Measurements from ENCODE around the gene GAR1. TPM values are rescaled to one million over a fixed set of nuclear protein-coding genes. Genes with fewer than 3 reads are reported as not detected.
A peak's percentile ranks its signal among the peaks of the same experiment; 100 is the strongest.
"Not testable (repeated sequence)": the region's sequence is repeated elsewhere in the genome, so short reads cannot be mapped to it uniquely, and the experiment has no call there.

GAR1 gene
- total RNA-seq (1 to 10 TPM; 4.4 to 8.6 (median 5.4) TPM), polyA plus RNA-seq (10 to 100 TPM; 21.3 to 37.4 (median 27.0) TPM)

- no peaks in the 10 kb centered on the region for H3K9me3 ChIP-seq
- peak within 1 kb of the TSS; percentile 65 to 83 (median 80) for H3K4me3 ChIP-seq
- intact Hi-C loops (cut with DNase I), result loop anchor here (1.0 to 10.0 kb wide), 6 partner anchors 85 to 1191 kb away; partner anchors contain the start of genes CASP6, ELOVL6, MCUB and PLA2G12A
- H3K27me3 ChIP-seq, result no peaks in the 10 kb centered on the region
- peaks cover 0 to 18% (median 2%) of the 10 kb centered on the region in 4 donors for H3K36me3 ChIP-seq
- peaks cover 0 to 17% (median 14%) of the 10 kb centered on the region in 4 donors for H3K4me1 ChIP-seq
- TF ChIP-seq EP300 (IDR thresholded peaks at IDR 0.05), result no peak
- TF ChIP-seq, protein P1, sequence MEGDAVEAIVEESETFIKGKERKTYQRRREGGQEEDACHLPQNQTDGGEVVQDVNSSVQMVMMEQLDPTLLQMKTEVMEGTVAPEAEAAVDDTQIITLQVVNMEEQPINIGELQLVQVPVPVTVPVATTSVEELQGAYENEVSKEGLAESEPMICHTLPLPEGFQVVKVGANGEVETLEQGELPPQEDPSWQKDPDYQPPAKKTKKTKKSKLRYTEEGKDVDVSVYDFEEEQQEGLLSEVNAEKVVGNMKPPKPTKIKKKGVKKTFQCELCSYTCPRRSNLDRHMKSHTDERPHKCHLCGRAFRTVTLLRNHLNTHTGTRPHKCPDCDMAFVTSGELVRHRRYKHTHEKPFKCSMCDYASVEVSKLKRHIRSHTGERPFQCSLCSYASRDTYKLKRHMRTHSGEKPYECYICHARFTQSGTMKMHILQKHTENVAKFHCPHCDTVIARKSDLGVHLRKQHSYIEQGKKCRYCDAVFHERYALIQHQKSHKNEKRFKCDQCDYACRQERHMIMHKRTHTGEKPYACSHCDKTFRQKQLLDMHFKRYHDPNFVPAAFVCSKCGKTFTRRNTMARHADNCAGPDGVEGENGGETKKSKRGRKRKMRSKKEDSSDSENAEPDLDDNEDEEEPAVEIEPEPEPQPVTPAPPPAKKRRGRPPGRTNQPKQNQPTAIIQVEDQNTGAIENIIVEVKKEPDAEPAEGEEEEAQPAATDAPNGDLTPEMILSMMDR (IDR thresholded peaks at IDR 0.05), result no peak
- peak; percentile 54 to 70 (median 65) for TF ChIP-seq POLR2AphosphoS5 (IDR thresholded peaks at IDR 0.05)
- TF ChIP-seq POLR2A (IDR thresholded peaks at IDR 0.05), result peak in 1 of 2 donors; percentile 71
- 0% methylated on average over 53 of the region's 53 CpGs for WGBS, 2 donors
- DNase-seq, result peak; percentile 94
- H3K27ac ChIP-seq, result peak within 1 kb of the TSS; percentile 80 to 91 (median 86)
Observed at GRCh38 chr4:109815151-109816081, at the start of gene GAR1. GAR1 (plus strand) TSS chr4:109815762; CDS start chr4:109816165, 403 bp downstream.

- WGBS, 2 donors, result 82 to 83% methylated on average over 2 of the region's 2 CpGs
Observed at GRCh38 chr4:109782092-109782491, 33.5 kb upstream of the GAR1 start.

GRCh38 chr4:109786846-109787245 is 28.7 kb upstream of the GAR1 start:
- TF ChIP-seq, protein P1 (IDR thresholded peaks at IDR 0.05), result no peak
- TF ChIP-seq POLR2AphosphoS5 (IDR thresholded peaks at IDR 0.05), result no peak
- TF ChIP-seq POLR2A (IDR thresholded peaks at IDR 0.05), result no peak
- no peak for TF ChIP-seq EP300 (IDR thresholded peaks at IDR 0.05)
- intact Hi-C loops (cut with DNase I), result no loop called here
- no peaks in the 10 kb centered on the region for H3K27me3 ChIP-seq
- H3K27ac ChIP-seq, result no peak overlapping the region
- DNase-seq, result no peak
- H3K4me3 ChIP-seq, result no peak overlapping the region
- no peaks in the 10 kb centered on the region for H3K4me1 ChIP-seq
- no peaks in the 10 kb centered on the region for H3K36me3 ChIP-seq
- 94 to 95% methylated on average over 1 of the region's 1 CpG for WGBS, 2 donors
- H3K9me3 ChIP-seq, result no peaks in the 10 kb centered on the region

More at GRCh38 chr4:109782092-109782491, 33.5 kb upstream of the GAR1 start:
- H3K27me3 ChIP-seq; intact Hi-C loops (cut with DNase I); DNase-seq; H3K4me3 ChIP-seq; H3K4me1 ChIP-seq; H3K9me3 ChIP-seq; H3K27ac ChIP-seq; H3K36me3 ChIP-seq: not testable (repeated sequence)

DNA sequence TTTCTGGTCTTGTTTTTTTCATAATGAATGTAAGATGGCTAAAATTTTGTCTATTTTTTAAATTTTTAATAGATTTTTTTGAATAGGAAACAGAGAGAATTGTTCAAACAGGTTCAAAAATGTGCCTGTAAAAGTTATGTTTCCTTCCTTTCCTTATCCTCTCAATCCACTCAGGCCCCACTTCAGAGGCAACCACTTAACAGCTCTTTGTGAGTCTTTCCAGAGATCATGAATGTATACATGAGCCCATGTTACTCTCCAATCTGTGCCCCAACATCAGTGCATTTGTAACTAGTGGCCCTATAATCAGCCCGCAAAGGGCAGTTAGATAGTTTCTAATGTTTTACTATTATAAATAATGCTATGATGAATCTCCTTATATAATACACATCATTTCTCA is 27.8 kb upstream of the GAR1 start:
- H3K36me3 ChIP-seq, result no peaks in the 10 kb centered on the region
- no peak overlapping the region for H3K4me3 ChIP-seq
- H3K27me3 ChIP-seq, result no peaks in the 10 kb centered on the region
- intact Hi-C loops (cut with DNase I), result no loop called here
- TF ChIP-seq POLR2A (IDR thresholded peaks at IDR 0.05), result no peak
- TF ChIP-seq EP300 (IDR thresholded peaks at IDR 0.05), result no peak
- TF ChIP-seq, protein P1 (IDR thresholded peaks at IDR 0.05), result no peak
- no peak overlapping the region for H3K27ac ChIP-seq
- WGBS, 2 donors, result 84 to 91% methylated on average over 1 of the region's 1 CpG
- H3K4me1 ChIP-seq, result no peaks in the 10 kb centered on the region
- H3K9me3 ChIP-seq, result no peaks in the 10 kb centered on the region
- no peak for DNase-seq

DNA sequence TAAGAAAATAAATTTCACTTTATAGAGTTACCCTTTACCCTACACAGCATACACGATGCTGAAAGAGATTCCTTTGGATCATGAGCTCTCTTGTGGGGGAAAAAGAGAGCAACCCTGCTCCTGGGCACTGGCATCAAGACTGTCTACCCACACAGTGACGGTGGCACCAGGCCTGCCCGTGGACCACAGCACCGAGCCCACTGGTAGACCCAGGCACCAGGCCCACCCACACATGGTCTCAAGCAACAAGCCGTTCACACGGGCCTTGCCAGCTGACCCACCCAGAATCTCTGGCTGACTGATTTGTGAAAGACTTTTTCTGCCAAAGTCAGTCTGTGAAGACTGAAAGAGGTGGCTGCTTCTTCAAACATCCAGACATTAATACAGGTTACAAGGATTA is 20.5 kb upstream of the GAR1 start:
- no peaks in the 10 kb centered on the region for H3K27me3 ChIP-seq
- no peak overlapping the region for H3K27ac ChIP-seq
- no peak for DNase-seq
- H3K9me3 ChIP-seq, result peaks cover 0 to 6% (median 3%) of the 10 kb centered on the region in 4 donors
- 91 to 95% methylated on average over 6 of the region's 6 CpGs for WGBS, 2 donors
- TF ChIP-seq, protein P1 (IDR thresholded peaks at IDR 0.05), result no peak
- no peaks in the 10 kb centered on the region for H3K4me1 ChIP-seq
- intact Hi-C loops (cut with DNase I), result no loop called here
- no peak overlapping the region for H3K4me3 ChIP-seq
- H3K36me3 ChIP-seq, result no peaks in the 10 kb centered on the region

Data from sigmoid colon (tissue), 7 donors.